ENCODE results near the gene EPN2. TPM values are rescaled to one million over a fixed set of nuclear protein-coding genes. Genes with fewer than 3 reads are reported as not detected.

The EPN2 gene
- total RNA-seq, 6 experiments from 2014 or later = 6.6 to 18.1 (median 11.4) TPM

DNA sequence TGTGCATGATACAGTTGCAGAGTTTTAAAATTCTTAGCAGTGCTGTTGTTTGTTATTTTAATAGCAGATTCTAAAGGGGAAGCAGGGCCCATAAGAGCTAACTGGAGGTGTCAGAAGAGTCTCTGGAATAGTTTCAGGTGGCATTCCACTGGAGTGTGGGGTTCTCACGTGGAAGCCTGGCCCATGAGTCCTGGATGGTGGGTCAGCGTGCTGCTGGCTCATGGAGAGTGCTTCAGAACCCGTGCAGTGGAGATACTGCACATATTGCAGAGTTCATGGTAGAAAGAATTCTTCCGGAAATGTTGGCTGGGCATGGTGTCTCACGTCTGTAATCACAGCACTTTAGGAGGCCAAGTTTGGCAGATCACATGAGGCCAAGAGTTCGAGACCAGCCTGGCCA, 81.4 kb downstream of the EPN2 start:
- H3K36me3 ChIP-seq = no peaks in the 10 kb centered on the region
- no peak overlapping the region for H3K4me3 ChIP-seq
- H3K4me1 ChIP-seq = peaks cover 0 to 6% (median 3%) of the 10 kb centered on the region in 4 donors
- WGBS (ENCODE audit: insufficient coverage, low coverage, low lambda C conversion rate, missing lambda C conversion rate) = 72% methylated on average over 3 of the region's 6 CpGs
- H3K27ac ChIP-seq = no peak overlapping the region
- ATAC-seq (no peak), DNase-seq (peak in 1 of 3 donors; percentile 3)
- H3K9me3 ChIP-seq = no peaks in the 10 kb centered on the region
- H3K27me3 ChIP-seq = no peaks in the 10 kb centered on the region
- intact Hi-C loops (cut with DNase I) = no loop called here
- TF ChIP-seq, protein P1, sequence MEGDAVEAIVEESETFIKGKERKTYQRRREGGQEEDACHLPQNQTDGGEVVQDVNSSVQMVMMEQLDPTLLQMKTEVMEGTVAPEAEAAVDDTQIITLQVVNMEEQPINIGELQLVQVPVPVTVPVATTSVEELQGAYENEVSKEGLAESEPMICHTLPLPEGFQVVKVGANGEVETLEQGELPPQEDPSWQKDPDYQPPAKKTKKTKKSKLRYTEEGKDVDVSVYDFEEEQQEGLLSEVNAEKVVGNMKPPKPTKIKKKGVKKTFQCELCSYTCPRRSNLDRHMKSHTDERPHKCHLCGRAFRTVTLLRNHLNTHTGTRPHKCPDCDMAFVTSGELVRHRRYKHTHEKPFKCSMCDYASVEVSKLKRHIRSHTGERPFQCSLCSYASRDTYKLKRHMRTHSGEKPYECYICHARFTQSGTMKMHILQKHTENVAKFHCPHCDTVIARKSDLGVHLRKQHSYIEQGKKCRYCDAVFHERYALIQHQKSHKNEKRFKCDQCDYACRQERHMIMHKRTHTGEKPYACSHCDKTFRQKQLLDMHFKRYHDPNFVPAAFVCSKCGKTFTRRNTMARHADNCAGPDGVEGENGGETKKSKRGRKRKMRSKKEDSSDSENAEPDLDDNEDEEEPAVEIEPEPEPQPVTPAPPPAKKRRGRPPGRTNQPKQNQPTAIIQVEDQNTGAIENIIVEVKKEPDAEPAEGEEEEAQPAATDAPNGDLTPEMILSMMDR (IDR thresholded peaks at IDR 0.05) = no peak
- no peak for TF ChIP-seq POLR2A (IDR thresholded peaks at IDR 0.05)

GRCh38 chr17:19319771-19320505, 82.8 kb downstream of the EPN2 start:
- Histone ChIP-seq H3K9me3 (no peaks in the 10 kb centered on the region), H3K36me3 (no peaks in the 10 kb centered on the region), H3K4me1 (peaks cover 0 to 6% (median 3%) of the 10 kb centered on the region in 4 donors), H3K4me3 (no peak overlapping the region), H3K27me3 (no peaks in the 10 kb centered on the region), H3K27ac (no peak overlapping the region)
- 73% methylated on average over 5 of the region's 12 CpGs for WGBS (ENCODE audit: insufficient coverage, low coverage, low lambda C conversion rate, missing lambda C conversion rate)
- no peak for ATAC-seq
- TF ChIP-seq, protein P1 (IDR thresholded peaks at IDR 0.05) = no peak
- no peak for TF ChIP-seq POLR2A (IDR thresholded peaks at IDR 0.05)
- peak in 2 of 3 donors; percentile 8 to 31 for DNase-seq
- intact Hi-C loops (cut with DNase I) = no loop called here

- Histone ChIP-seq H3K4me3 (no peak overlapping the region), H3K36me3 (no peaks in the 10 kb centered on the region), H3K9me3 (peaks cover 0 to 2% (median 1%) of the 10 kb centered on the region in 4 donors), H3K4me1 (peaks cover 0 to 6% (median 3%) of the 10 kb centered on the region in 4 donors), H3K27ac (no peak overlapping the region), H3K27me3 (no peaks in the 10 kb centered on the region)
- no CpG with 5 or more reads among the region's 5 CpGs for WGBS (ENCODE audit: insufficient coverage, low coverage, low lambda C conversion rate, missing lambda C conversion rate)
- ATAC-seq = no peak
- peak in 2 of 3 donors; percentile 6 to 16 for DNase-seq
- intact Hi-C loops (cut with DNase I) = no loop called here
- no peak for TF ChIP-seq POLR2A (IDR thresholded peaks at IDR 0.05)
- TF ChIP-seq, protein P1 (IDR thresholded peaks at IDR 0.05) = no peak
Measured at GRCh38 chr17:19320876-19321275, 83.7 kb downstream of the EPN2 start.

- no peak overlapping the region for H3K4me3 ChIP-seq
- DNase-seq (peak in 2 of 3 donors; percentile 6 to 28), ATAC-seq (no peak)
- TF ChIP-seq, protein P1 (IDR thresholded peaks at IDR 0.05) = peak in 1 of 4 donors; percentile 13
- no peak for TF ChIP-seq POLR2A (IDR thresholded peaks at IDR 0.05)
- H3K27ac ChIP-seq = no peak overlapping the region
- H3K27me3 ChIP-seq = no peaks in the 10 kb centered on the region
- H3K36me3 ChIP-seq = no peaks in the 10 kb centered on the region
- H3K9me3 ChIP-seq = peaks cover 0 to 4% (median 1%) of the 10 kb centered on the region in 4 donors
- intact Hi-C loops (cut with DNase I) = no loop called here
- peaks cover 0 to 6% (median 3%) of the 10 kb centered on the region in 4 donors for H3K4me1 ChIP-seq
- 90% methylated on average over 5 of the region's 9 CpGs for WGBS (ENCODE audit: insufficient coverage, low coverage, low lambda C conversion rate, missing lambda C conversion rate)
Measured at GRCh38 chr17:19321481-19322128, 84.4 kb downstream of the EPN2 start.

Measured in right lobe of liver (tissue), 6 donors.